SK-N-SH (cell line): ENCODE data around the gene CYP4F12. TPM values are rescaled to one million over a fixed set of nuclear protein-coding genes. Genes with fewer than 3 reads are reported as not detected.

ENCODE experiments used
- CTCF ChIA-PET: fragments of 300-600, 350-600 bp; formaldehyde crosslinking; extraction: SDS; loops from one replicate; lab custom pipeline; 2021; lab: Yijun Ruan, JAX
- POLR2A ChIA-PET: fragments of 350-600 bp; sonication (Branson Sonifier 250); formaldehyde crosslinking; extraction: SDS; loops from one replicate; lab custom pipeline; 2020; ENCODE audit warnings: antibody characterized with exemption, inconsistent platforms; lab: Yijun Ruan, JAX
- DNase-seq: peaks from one replicate; pipeline ENCODE4 v3.0.0; 2012
- H2AFZ ChIP-seq: fragments of 200-600 bp; sonication (generic); 2 replicates; pipeline ENCODE4 v1.8.1; 2016; ENCODE audit warnings: antibody characterized with exemption, mild to moderate bottlenecking, low read depth
- H3F3A ChIP-seq: fragments of 200-600 bp; sonication (generic); replicated peaks from 2 replicates; pipeline ENCODE3; 2016; ENCODE audit warnings: antibody characterized with exemption, mild to moderate bottlenecking; ENCODE audit not compliant: insufficient read depth
- H3K27ac ChIP-seq, 2 experiments: fragments of 200-500 bp in 1 of 2; fragments of 200-600 bp in 1 of 2; sonication (Bioruptor generic) in 1 of 2; sonication (generic), shearing (Covaris generic) in 1 of 2; 2 replicates each; pipeline versions ENCODE4 v1.5.1 to v1.6.1; 2014 to 2016; ENCODE audit warnings: low read depth in 2 of 2, inconsistent platforms in 1 of 2, low read length in 1 of 2, mild to moderate bottlenecking in 1 of 2, mixed read lengths in 1 of 2
- H3K27me3 ChIP-seq: fragments of 200-600 bp; sonication (generic), shearing (Covaris generic); 2 replicates; pipeline ENCODE4 v1.6.1; 2016; ENCODE audit warnings: mixed run types; ENCODE audit not compliant: insufficient read depth
- H3K36me3 ChIP-seq, 2 experiments: fragments of 200-500 bp in 1 of 2; fragments of 200-600 bp in 1 of 2; sonication (Bioruptor generic) in 1 of 2; sonication (generic) in 1 of 2; replicated peaks in 1 of 2; 2 replicates each; pipeline versions ENCODE3 to v1.5.1; 2014 to 2016; ENCODE audit warnings: low read length in 1 of 2, mild to moderate bottlenecking in 1 of 2; ENCODE audit not compliant: insufficient read depth in 2 of 2, control insufficient read depth in 1 of 2
- H3K4me1 ChIP-seq, 2 experiments: fragments of 200-500 bp in 1 of 2; fragments of 200-600 bp in 1 of 2; sonication (Bioruptor generic) in 1 of 2; sonication (generic), shearing (Covaris generic) in 1 of 2; 2 replicates each; pipeline versions ENCODE4 v1.5.1 to v1.6.1; 2014 to 2016; ENCODE audit warnings: low read depth in 1 of 2, low read length in 1 of 2, mixed run types in 1 of 2; ENCODE audit not compliant: insufficient read depth in 2 of 2, control insufficient read depth in 1 of 2
- H3K4me2 ChIP-seq: fragments of 200-600 bp; sonication (generic), shearing (Covaris generic); 2 replicates; pipeline ENCODE4 v1.6.1; 2017; ENCODE audit warnings: mixed run types
- H3K4me3 ChIP-seq, 2 experiments: fragments of 200-500 bp in 1 of 2; fragments of 200-600 bp in 1 of 2; sonication (Bioruptor generic) in 1 of 2; sonication (generic), shearing (Covaris generic) in 1 of 2; 2 replicates each; pipeline versions ENCODE4 v1.5.1 to v1.8.1; 2014 to 2016; ENCODE audit warnings: low read depth in 2 of 2, inconsistent platforms in 1 of 2, low read length in 1 of 2, mild to moderate bottlenecking in 1 of 2, mixed read lengths in 1 of 2, moderate library complexity in 1 of 2
- H3K79me2 ChIP-seq: fragments of 200-600 bp; sonication (generic); 2 replicates; pipeline ENCODE4 v1.8.1; 2017; ENCODE audit warnings: mild to moderate bottlenecking; ENCODE audit not compliant: insufficient read depth
- H3K9ac ChIP-seq: fragments of 200-600 bp; sonication (generic); 2 replicates; pipeline ENCODE4 v1.6.1; 2017; ENCODE audit warnings: mixed run types
- H3K9me2 ChIP-seq: fragments of 200-600 bp; sonication (generic); 2 replicates; pipeline ENCODE4 v1.6.1; 2017; ENCODE audit warnings: mixed run types
- H3K9me3 ChIP-seq: fragments of 200-600 bp; sonication (generic); 2 replicates; pipeline ENCODE4 v1.6.1; 2017; ENCODE audit warnings: mixed run types, mild to moderate bottlenecking, moderate library complexity
- H4K20me1 ChIP-seq: fragments of 200-600 bp; sonication (generic); 2 replicates; pipeline ENCODE4 v1.6.1; 2017; ENCODE audit warnings: mild to moderate bottlenecking, mixed run types; ENCODE audit not compliant: insufficient read depth
- FOXM1 ChIP-seq: IDR thresholded peaks from 2 replicates; pipeline ENCODE4 v1.4.0; 2012; ENCODE audit warnings: low read depth, mild to moderate bottlenecking
- RAD21 ChIP-seq: IDR thresholded peaks from 2 replicates; pipeline ENCODE4 v1.6.1; 2012; ENCODE audit warnings: mild to moderate bottlenecking, low read length
- RCOR1 ChIP-seq: fragments of 150-350 bp; IDR thresholded peaks from 2 replicates; pipeline ENCODE4 v1.6.1; 2017; ENCODE audit warnings: antibody characterized with exemption, low read length
- RXRA ChIP-seq: IDR thresholded peaks from 2 replicates; pipeline ENCODE4 v1.4.0; 2012; ENCODE audit warnings: low read depth, mild to moderate bottlenecking, borderline replicate concordance
- SMC3 ChIP-seq: IDR thresholded peaks from 2 replicates; pipeline ENCODE4 v1.6.1; 2012; ENCODE audit warnings: low read depth, low read length, improper control_type of control experiment
- TAF1 ChIP-seq: IDR thresholded peaks from 2 replicates; pipeline ENCODE4 v1.6.1; 2012; ENCODE audit warnings: low read depth, mild to moderate bottlenecking, low read length, moderate library complexity, borderline replicate concordance
- USF2 ChIP-seq: fragments of 150-350 bp; IDR thresholded peaks from 2 replicates; pipeline ENCODE4 v1.6.1; 2017; ENCODE audit warnings: antibody characterized with exemption, low read length, low read depth, borderline replicate concordance
- WGBS: methylation state at CpG from one replicate; pipeline ENCODE4 v1.1.6; 2017; ENCODE audit warnings: low lambda C conversion rate; 5-methylcytosine and 5-hydroxymethylcytosine counted together
- polyA plus RNA-seq, 3 experiments: library from polyadenylated mRNA; depleted of rRNA; stranded (reverse); fragments of >200 nt; gene quantifications; 2 replicates each; pipeline ENCODE4 v1.2.3, GENCODE V29; 2012
- TF ChIP-seq, protein P1 (sequence below): fragments of 200-600 bp; sonication (generic); IDR thresholded peaks from 2 replicates; pipeline ENCODE4 v1.6.1; 2017; ENCODE audit warnings: antibody characterized with exemption, mild to moderate bottlenecking, moderate library complexity
- TF ChIP-seq, protein P2 (sequence below): IDR thresholded peaks from 2 replicates; pipeline ENCODE4 v1.6.1; 2012; ENCODE audit warnings: mild to moderate bottlenecking, low read depth, low read length, moderate library complexity
- TF ChIP-seq, protein P3 (sequence below): IDR thresholded peaks from 2 replicates; pipeline ENCODE4 v1.4.0; 2012; ENCODE audit warnings: low read depth, borderline replicate concordance

CYP4F12 gene
- polyA plus RNA-seq, 1 of the 3 experiments (the other 2 are of a cell fraction) = not detected

- Histone ChIP-seq H3K36me3 (no peaks in the 10 kb centered on the region), H3K9ac (no peak overlapping the region), H3K4me1 (no peaks in the 10 kb centered on the region), H3K79me2 (no peaks in the 10 kb centered on the region), H2AFZ (no peak overlapping the region), H3K9me2 (no peaks in the 10 kb centered on the region), H3K9me3 (no peaks in the 10 kb centered on the region), H3K27ac (no peak overlapping the region), H3F3A (no peaks in the 10 kb centered on the region), H4K20me1 (no peaks in the 10 kb centered on the region), H3K4me3 (no peak overlapping the region; a peak in 1 of 4 replicates), H3K27me3 (no peaks in the 10 kb centered on the region; the same call in 1 of the 2 replicates), H3K4me2 (no peak overlapping the region)
- ChIA-PET POLR2A (no interaction called here), CTCF (interaction anchor here (0.7 to 1.2 kb wide), 11 partner anchors 8 to 659 kb away, joined by 3 to 8 read pairs (median 3); partner anchors contain the start of gene FAM32A)
- DNase-seq = peak; percentile 86
- TF ChIP-seq, protein P1, sequence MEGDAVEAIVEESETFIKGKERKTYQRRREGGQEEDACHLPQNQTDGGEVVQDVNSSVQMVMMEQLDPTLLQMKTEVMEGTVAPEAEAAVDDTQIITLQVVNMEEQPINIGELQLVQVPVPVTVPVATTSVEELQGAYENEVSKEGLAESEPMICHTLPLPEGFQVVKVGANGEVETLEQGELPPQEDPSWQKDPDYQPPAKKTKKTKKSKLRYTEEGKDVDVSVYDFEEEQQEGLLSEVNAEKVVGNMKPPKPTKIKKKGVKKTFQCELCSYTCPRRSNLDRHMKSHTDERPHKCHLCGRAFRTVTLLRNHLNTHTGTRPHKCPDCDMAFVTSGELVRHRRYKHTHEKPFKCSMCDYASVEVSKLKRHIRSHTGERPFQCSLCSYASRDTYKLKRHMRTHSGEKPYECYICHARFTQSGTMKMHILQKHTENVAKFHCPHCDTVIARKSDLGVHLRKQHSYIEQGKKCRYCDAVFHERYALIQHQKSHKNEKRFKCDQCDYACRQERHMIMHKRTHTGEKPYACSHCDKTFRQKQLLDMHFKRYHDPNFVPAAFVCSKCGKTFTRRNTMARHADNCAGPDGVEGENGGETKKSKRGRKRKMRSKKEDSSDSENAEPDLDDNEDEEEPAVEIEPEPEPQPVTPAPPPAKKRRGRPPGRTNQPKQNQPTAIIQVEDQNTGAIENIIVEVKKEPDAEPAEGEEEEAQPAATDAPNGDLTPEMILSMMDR = peak; percentile 94
- TF ChIP-seq SMC3 = peak; percentile 56
- TF ChIP-seq, protein P2, sequence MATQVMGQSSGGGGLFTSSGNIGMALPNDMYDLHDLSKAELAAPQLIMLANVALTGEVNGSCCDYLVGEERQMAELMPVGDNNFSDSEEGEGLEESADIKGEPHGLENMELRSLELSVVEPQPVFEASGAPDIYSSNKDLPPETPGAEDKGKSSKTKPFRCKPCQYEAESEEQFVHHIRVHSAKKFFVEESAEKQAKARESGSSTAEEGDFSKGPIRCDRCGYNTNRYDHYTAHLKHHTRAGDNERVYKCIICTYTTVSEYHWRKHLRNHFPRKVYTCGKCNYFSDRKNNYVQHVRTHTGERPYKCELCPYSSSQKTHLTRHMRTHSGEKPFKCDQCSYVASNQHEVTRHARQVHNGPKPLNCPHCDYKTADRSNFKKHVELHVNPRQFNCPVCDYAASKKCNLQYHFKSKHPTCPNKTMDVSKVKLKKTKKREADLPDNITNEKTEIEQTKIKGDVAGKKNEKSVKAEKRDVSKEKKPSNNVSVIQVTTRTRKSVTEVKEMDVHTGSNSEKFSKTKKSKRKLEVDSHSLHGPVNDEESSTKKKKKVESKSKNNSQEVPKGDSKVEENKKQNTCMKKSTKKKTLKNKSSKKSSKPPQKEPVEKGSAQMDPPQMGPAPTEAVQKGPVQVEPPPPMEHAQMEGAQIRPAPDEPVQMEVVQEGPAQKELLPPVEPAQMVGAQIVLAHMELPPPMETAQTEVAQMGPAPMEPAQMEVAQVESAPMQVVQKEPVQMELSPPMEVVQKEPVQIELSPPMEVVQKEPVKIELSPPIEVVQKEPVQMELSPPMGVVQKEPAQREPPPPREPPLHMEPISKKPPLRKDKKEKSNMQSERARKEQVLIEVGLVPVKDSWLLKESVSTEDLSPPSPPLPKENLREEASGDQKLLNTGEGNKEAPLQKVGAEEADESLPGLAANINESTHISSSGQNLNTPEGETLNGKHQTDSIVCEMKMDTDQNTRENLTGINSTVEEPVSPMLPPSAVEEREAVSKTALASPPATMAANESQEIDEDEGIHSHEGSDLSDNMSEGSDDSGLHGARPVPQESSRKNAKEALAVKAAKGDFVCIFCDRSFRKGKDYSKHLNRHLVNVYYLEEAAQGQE = 0 out of 2 replicates have a peak, but pooled peaks have one; percentile 22
- peak; percentile 81 for TF ChIP-seq RAD21
- TF ChIP-seq TAF1 = no peak
- TF ChIP-seq RXRA = no peak
- WGBS = 3% methylated on average over 11 of the region's 25 CpGs
These were observed 43.6 kb upstream of the CYP4F12 start for GRCh38 chr19:15629003-15629880.

- WGBS = 0% methylated on average over 7 of the region's 9 CpGs
- no peak overlapping the region for H3K4me3 ChIP-seq
- no peaks in the 10 kb centered on the region for H3F3A ChIP-seq
- no peaks in the 10 kb centered on the region for H3K36me3 ChIP-seq
- ChIA-PET POLR2A (no interaction called here), CTCF (interaction anchor here (1.2 kb wide), 1 partner anchor 550 kb away, joined by 3 read pairs; no protein-coding TSS in a partner anchor)
- H3K9me3 ChIP-seq = no peaks in the 10 kb centered on the region
- no peaks in the 10 kb centered on the region for H4K20me1 ChIP-seq
- no peak overlapping the region for H3K27ac ChIP-seq
- no peaks in the 10 kb centered on the region for H3K9me2 ChIP-seq
- H2AFZ ChIP-seq = no peak overlapping the region
- no peak overlapping the region for H3K4me2 ChIP-seq
- no peaks in the 10 kb centered on the region for H3K79me2 ChIP-seq
- DNase-seq = peak; percentile 47
- no peaks in the 10 kb centered on the region for H3K4me1 ChIP-seq
- H3K9ac ChIP-seq = no peak overlapping the region
- no peaks in the 10 kb centered on the region; the same call in 1 of the 2 replicates for H3K27me3 ChIP-seq
- TF ChIP-seq FOXM1 (no peak), USF2 (no peak), RCOR1 (no peak)
- TF ChIP-seq, protein P2 = peak; percentile 96
- TF ChIP-seq, protein P3, sequence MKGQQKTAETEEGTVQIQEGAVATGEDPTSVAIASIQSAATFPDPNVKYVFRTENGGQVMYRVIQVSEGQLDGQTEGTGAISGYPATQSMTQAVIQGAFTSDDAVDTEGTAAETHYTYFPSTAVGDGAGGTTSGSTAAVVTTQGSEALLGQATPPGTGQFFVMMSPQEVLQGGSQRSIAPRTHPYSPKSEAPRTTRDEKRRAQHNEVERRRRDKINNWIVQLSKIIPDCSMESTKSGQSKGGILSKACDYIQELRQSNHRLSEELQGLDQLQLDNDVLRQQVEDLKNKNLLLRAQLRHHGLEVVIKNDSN = no peak
These were observed 41.1 kb upstream of the CYP4F12 start for GRCh38 chr19:15631817-15632216.
